NCI-H82 treated with DMSO at 0.1 percent for 48 hours (cell line): ENCODE results near the gene ZNF276.
"Not testable (repeated sequence)": the region's sequence is repeated elsewhere in the genome, so short reads cannot be mapped to it uniquely, and the experiment has no call there.

Experiments used
- DNase-seq: peaks from one replicate; lab custom pipeline; 2025; ENCODE audit not compliant: unreplicated experiment; lab: John Stamatoyannopoulos, UW

ZNF276 gene

GRCh38 chr16:89720813-89721545 lies at the start of gene ZNF276, which contains the start of gene VPS9D1:
ZNF276 (plus strand) TSS chr16:89721537; CDS start chr16:89721641, 104 bp downstream.
VPS9D1 (minus strand) TSS chr16:89720898; CDS start chr16:89720861, 37 bp downstream.
- no peak for DNase-seq

GRCh38 chr16:89671565-89671964 lies 49.8 kb upstream of the ZNF276 start:
- DNase-seq: not testable (repeated sequence)

- no peak for DNase-seq
Measured at GRCh38 chr16:89672177-89672941, 49.0 kb upstream of the ZNF276 start.

GRCh38 chr16:89678258-89678657 lies 43.1 kb upstream of the ZNF276 start:
- DNase-seq: no peak

DNA sequence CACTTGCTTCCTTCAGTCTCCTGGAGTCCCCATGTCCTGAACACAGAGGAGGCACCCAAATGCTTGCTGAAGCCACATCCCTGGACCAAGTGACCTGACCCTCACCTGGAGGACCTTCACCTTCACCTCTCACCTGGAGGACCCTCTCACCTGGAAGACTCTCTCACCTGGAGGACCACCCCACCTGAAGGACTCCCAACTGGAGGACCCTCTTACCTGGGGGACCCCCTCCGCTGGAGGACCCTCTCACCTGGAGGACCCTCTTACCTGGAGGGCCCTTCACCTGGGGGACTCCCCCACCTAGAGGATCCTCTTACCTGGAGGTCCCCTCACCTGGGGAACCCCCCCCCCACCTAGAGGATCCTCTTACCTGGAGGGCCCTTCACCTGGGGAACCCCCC lies 35.4 kb upstream of the ZNF276 start:
- DNase-seq: no peak

DNA sequence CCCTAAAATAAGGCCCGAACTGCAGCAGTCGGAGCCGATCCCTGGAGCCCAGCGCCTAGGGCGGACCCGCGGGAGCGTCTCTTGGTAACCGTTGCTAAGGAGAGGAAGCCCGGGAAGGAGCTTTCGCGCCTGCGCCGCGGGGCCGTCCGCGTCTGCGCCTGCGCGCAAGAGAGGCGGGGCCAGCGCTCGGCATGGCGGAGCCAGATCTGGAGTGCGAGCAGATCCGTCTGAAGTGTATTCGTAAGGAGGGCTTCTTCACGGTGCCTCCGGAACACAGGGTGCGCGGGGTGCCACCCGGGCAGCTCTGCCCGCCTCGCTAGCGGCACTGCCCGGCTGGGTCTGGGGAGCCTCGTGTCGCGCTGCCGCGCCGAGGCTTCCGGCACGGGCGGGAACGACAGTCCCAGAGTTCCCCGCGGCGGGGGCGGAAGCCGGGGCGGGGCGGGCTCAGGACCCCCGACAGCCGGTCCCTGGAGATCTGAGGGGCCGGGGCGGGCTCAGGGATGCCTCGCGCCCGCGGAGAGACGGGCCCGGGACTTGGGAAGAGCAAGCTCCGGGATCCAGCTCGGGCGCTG lies 34.7 kb upstream of the ZNF276 start, which contains the start of gene CDK10:
Gene CDK10 (plus strand): TSS at position 170 of the 572 bp plus-strand sequence. CDS start 22 bp downstream, at position 192.
- peak; percentile 64 for DNase-seq

DNA sequence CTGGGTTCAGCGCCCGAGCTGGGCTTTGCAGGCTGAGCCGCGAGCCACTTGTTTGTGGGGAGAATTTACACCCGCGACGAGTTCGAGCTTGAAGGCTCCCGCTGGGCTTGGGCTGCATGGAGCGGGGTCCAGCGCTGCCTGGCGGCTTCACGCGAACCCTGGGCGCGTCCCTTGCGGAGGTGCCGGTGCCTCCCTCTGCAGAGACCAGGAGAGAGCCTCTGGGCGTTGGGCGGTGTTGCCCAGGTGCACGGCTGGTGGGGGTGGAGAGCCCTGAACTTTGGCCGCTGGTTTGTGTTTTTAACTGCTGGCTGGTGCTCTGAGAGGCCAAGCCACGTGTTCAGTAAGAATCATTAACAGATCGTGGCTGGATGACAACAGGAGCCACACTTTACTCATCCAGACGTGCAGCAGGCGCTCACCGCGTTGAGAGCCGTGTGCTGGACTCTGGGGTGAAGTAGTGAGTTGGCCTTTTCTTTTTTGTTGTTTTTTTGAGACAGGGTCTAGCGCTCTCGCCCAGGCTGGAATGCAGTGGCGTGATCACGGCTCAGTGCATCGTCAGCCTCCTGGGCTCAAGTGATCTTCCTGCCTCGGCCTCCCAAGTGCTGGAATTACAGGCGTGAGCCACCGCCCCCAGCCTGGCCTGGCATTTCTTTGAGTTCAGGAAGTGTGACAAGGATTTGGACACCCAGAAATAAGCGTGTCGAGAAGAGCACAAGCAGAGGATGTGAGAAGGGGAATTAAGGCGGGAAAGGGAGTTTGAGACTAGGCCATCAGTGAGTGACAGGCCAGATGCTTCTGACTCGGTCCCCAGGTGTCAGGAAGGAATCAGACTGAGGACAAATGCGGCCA lies 34.0 kb upstream of the ZNF276 start:
- DNase-seq: no peak

DNA sequence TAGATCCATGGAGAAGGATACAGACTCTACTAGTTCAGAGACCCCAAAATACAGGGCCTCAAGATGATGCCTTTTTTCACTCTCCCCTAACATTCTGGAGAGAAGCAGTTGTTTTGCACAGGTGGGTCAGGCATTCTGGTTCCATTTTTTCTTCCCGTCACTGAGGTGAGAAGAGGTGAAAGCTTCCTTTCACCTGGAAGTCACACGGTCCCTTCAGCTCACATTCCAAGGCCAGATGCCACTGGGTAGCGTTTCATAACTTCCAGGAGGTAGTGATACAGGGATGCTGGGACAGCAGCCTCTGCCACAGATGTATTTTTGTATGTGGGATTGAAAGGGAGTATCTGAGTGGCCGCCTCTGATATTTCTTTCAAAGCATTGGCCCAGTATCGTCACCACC lies 32.9 kb upstream of the ZNF276 start:
- DNase-seq: no peak

GRCh38 chr16:89689142-89689541 lies 32.2 kb upstream of the ZNF276 start:
- no peak for DNase-seq

DNA sequence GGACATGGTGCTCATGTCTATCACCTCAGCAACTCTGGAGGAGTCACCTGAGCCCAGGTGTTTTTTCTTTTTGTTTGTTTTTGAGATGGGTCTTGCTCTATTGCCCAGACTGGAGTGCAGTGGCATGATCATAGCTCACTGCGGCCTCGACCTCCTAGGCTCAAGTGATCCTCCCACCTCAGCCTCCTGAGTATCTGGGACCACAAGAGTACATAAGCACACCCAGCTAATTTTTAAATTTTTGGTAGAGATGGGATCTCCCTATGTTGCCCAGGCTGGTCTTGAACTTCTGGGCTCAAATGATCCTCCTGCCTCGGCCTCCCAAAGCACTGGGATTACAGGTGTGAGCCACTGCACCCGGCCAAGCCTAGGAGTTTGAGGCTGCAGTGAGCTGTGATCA lies 31.7 kb upstream of the ZNF276 start:
- not testable (repeated sequence) for DNase-seq

DNA sequence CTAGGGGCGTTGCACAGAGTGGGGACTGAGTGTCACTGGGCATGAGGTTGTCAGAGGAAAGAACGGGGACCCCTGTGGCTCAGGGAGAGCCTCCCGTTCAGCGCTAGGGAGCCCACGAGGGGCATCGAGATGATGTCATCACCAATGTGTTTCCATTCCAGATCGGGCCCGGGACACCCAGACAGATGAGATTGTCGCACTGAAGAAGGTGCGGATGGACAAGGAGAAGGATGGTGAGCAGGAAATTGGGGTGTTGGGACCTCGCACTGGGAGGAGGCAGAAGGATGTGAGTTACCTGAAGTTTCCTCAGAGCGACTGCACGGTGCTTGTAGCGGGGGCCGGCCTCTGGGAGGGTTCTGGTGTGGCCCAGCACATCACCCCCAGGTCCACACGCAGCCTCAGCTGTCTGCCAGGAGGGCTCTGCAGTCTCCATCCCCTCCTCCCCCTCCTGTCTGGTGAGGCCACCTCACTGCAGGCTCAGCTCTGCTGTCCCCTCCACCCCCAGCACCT lies 30.9 kb upstream of the ZNF276 start:
- no peak for DNase-seq

DNA sequence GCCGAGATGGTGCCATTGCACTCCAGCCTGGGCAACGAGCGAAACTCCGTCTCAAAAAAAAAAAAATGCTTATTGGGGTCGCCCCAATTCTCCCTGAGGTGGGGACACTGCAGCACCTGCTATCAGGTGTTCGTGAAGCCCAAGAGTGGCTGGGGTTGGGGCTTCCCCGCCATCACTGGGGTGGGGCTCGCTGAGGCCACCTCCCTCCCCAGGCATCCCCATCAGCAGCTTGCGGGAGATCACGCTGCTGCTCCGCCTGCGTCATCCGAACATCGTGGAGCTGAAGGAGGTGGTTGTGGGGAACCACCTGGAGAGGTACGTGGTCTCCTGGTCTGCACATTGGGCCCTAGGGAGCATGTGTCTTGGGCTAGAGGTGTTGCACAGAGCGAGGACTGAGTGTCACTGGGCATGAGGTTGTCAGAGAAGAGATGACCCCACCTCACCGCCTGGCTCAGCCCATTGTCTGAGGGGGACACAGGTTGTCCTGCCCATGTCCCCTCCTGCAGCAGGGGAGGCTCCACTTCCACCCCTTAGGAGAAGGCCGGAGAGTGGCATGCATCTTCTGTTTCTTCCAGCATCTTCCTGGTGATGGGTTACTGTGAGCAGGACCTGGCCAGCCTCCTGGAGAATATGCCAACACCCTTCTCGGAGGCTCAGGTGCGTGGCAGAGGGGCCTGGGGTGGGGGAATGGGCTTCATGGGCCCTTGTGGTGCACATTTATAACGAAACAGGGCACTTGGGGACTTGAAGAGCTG lies 29.9 kb upstream of the ZNF276 start:
- DNase-seq: no peak

DNA sequence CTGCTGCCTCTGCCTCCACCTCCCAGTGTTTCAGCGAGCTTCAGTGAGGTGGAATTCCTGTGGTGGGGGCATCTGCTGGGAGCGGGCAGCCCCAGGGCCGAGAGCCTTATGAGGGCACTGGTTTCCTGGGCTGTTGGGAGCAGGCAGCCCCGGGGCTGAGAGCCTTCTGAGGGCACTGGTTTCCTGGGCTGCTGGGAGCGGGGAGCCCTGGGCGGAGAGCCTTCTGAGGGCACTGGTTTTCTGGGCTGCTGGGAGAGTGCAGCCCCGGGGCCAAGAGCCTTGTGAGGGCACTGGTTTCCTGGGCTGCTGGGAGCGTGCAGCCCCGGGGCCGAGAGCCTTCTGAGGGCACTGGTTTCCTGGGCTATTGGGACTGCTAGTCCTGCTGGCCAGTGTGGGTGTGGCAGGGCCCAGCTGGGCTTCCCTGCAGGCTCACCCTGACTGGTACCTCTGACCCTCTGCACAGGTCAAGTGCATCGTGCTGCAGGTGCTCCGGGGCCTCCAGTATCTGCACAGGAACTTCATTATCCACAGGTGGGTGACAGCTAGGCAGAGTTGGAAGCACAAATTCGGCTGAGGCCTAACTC lies 29.3 kb upstream of the ZNF276 start:
- DNase-seq: no peak

- no peak for DNase-seq
Measured at GRCh38 chr16:89693289-89693731, 28.0 kb upstream of the ZNF276 start.

GRCh38 chr16:89693931-89694783 lies 27.2 kb upstream of the ZNF276 start:
- no peak for DNase-seq

GRCh38 chr16:89694784-89695085 lies 26.6 kb upstream of the ZNF276 start:
- DNase-seq: not testable (repeated sequence)

DNA sequence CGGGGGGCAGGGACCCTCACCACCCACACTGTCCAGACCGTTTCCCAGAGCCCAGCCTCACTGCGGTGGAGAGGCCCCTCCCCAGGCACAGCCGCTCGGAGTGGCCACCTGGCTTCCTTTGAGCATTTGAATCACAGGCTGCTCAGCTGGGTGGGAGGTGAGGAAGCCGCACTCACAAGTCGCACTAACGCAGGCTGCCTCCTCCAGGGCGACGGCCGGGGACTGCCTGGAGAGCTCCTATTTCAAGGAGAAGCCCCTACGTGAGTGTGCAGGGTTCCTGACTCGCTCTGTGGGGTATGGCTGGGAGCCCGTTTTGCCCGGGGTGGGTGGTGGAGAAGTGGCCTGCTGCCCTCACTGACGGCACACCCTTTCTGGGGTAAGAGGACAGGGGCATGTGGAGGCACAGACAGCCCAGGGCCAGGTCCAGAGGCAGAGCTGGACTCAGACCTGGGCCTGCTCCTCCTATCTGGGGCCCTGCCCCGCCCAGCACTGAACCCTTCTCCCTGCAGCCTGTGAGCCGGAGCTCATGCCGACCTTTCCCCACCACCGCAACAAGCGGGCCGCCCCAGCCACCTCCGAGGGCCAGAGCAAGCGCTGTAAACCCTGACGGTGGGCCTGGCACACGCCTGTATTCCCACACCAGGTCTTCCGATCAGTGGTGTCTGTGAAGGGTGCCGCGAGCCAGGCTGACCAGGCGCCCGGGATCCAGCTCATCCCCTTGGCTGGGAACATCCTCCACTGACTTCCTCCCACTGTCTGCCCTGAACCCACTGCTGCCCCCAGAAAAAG lies 26.1 kb upstream of the ZNF276 start:
- DNase-seq: no peak
